Activated CD4-positive, alpha-beta memory T cell treated with anti-CD3 and anti-CD28 coated beads, Interleukin-2, amount 10 ng/mL, durations not matched to agents 7 days and 5 days (primary cell): ENCODE results near the gene CAMSAP1. TPM values are rescaled to one million over a fixed set of nuclear protein-coding genes. Genes with fewer than 3 reads are reported as not detected.
A peak's percentile ranks its signal among the peaks of the same experiment; 100 is the strongest.

Experiments
- CTCF ChIA-PET: fragments of 350-600 bp; sonication (Branson Sonifier 250); formaldehyde crosslinking; loops from one replicate; lab custom pipeline; 2021; ENCODE audit warnings: antibody characterized with exemption, inconsistent platforms; lab: Charles Lee
- POLR2A ChIA-PET: fragments of 350-600 bp; sonication (Branson Sonifier 250); formaldehyde crosslinking; loops from one replicate; lab custom pipeline; 2021; ENCODE audit warnings: antibody characterized with exemption; lab: Charles Lee
- DNase-seq: peaks from one replicate; pipeline ENCODE4 v3.0.0-alpha.2; 2020
- H3K27ac Mint-ChIP-seq: one replicate; pipeline ENCODE4 v1.8.0; 2021; ENCODE audit warnings: mild to moderate bottlenecking, mixed read lengths
- H3K27me3 Mint-ChIP-seq: one replicate; pipeline ENCODE4 v1.8.0; 2021; ENCODE audit warnings: mixed read lengths
- H3K36me3 Mint-ChIP-seq: one replicate; pipeline ENCODE4 v1.8.0; 2021; ENCODE audit warnings: low read depth, mixed read lengths
- H3K4me1 Mint-ChIP-seq: one replicate; pipeline ENCODE4 v1.8.0; 2021; ENCODE audit warnings: mixed read lengths
- H3K4me3 Mint-ChIP-seq: one replicate; pipeline ENCODE4 v1.8.0; 2021; ENCODE audit warnings: mild to moderate bottlenecking, mixed read lengths
- H3K9me3 Mint-ChIP-seq: one replicate; pipeline ENCODE4 v1.8.0; 2021; ENCODE audit warnings: mixed read lengths
- total RNA-seq, 2 experiments: library from RNA; stranded (reverse); gene quantifications; one replicate each; pipeline ENCODE4 v1.2.3, GENCODE V29; 2021

Gene CAMSAP1
- total RNA-seq, 2 experiments from 2014 or later = 20.9 to 22.0 TPM

DNA sequence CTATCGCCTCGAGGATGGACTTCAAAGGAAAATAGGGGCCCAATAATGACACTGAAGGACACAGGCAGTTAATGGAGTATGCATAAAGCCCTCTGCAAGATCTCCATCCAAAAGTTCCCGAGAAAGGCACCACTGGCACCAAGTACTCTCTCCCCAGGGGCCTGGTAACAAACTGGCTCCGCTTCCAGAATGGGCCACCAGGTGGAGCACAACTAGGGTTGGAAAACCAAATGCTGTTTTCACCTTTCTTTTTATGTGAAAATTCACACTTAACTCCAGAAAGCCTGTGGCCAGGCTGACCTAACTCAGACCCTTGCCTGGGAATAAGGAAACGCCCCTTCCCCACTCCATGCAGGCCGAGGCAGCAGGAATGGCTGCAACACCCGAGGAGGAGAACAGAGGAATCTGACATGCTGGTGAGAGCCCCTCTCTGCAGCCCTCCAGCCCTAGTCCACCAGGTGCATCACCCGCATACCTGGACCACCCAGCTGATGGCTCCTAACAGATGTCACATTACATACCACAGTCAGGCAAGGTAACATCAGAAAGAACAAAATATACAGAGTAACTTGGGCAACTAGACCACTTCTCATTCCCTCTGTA is 42.8 kb downstream of the CAMSAP1 start:
- Mint-ChIP-seq H3K27ac (no peak overlapping the region), H3K4me3 (no peak overlapping the region), H3K36me3 (peaks cover 11% of the 10 kb centered on the region), H3K27me3 (no peaks in the 10 kb centered on the region), H3K4me1 (peaks cover 18% of the 10 kb centered on the region), H3K9me3 (no peaks in the 10 kb centered on the region)
- ChIA-PET CTCF (interaction anchor here (0.6 to 1.6 kb wide), 7 partner anchors 9 to 259 kb away, joined by 3 to 14 read pairs (median 4); partner anchors contain the start of gene UBAC1), POLR2A (no interaction called here)
- DNase-seq = peak; percentile 70

DNA sequence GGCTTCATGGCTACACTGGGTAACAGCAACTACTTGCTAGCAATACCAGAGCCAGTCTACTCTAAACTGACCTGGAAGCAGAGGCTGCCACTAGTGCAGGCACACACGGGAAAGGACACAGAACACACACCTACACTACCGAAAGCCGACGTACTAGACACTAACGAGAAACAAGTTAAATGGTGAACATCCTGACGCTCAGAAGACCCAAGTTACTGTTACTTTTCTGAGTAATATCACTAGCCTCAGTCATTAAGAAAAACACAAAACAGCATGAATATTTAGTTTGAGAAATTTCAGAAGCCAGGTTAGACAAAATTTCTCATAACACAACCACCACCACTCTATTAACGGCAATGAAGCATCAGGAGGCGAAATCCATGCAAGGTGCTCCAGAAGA is 44.5 kb downstream of the CAMSAP1 start:
- CTCF ChIA-PET = no interaction called here
- H3K4me3 Mint-ChIP-seq = no peak overlapping the region
- no peaks in the 10 kb centered on the region for H3K9me3 Mint-ChIP-seq
- no peaks in the 10 kb centered on the region for H3K27me3 Mint-ChIP-seq
- H3K36me3 Mint-ChIP-seq = peaks cover 9% of the 10 kb centered on the region
- H3K4me1 Mint-ChIP-seq = peaks cover 24% of the 10 kb centered on the region
- no peak overlapping the region for H3K27ac Mint-ChIP-seq
- POLR2A ChIA-PET = no interaction called here
- no peak for DNase-seq

DNA sequence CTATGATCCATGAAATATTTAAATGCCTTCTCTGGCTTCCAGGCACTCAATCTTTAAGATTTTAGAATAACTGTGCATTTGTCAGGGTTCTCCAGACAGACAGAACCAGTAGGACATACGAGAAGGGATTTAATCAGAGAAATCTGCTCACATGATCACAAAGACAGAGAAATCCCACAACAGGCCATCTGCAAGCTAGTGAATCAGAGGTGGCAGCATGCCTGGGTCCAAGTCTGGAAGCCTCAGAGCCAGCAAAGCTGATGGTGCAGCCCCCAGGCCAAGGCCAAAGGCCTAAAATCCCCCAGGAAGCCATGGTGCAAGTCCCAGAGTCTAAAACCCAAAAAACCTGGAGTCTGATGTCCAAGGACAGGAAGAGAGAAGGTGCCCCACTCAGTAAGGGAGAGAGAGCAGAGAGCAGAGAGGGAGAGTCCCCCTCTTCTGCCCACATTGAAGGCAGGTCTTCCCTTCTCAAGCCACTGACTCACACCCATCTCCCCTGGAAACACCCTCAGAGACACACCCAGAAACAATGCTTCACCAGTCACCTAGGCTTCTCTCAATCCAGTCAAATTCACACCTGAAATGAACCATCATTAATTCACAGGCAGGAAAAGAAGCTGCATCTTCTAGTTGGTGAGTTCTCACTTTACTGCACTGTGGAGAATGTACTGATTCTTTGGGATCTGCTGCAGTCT is 48.7 kb downstream of the CAMSAP1 start:
- POLR2A ChIA-PET = no interaction called here

DNA sequence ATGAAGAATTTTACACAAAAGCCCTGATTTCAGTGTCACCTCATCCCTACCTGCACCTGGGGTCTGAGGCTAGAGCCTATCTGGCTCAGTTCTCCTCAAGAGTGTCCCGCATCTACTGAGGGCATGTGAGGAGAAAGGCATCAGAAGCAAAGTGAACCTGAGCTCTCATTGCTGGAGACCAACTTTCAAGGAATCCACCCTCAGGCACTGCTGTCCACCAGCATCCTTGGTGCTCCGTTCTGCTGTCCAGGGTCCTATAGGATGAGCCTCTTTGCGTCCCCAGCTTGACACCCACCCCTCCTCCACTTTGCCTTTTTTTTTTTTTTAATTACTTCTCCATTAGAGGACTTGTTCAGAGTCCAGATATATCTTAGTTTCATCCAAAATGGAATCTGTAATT is 49.5 kb downstream of the CAMSAP1 start:
- ChIA-PET CTCF (interaction anchor here (0.6 to 1.7 kb wide), 2 partner anchors 8 to 10 kb away, joined by 3 to 4 read pairs; no protein-coding TSS in a partner anchor), POLR2A (no interaction called here)
- no peak for DNase-seq
- no peak overlapping the region for H3K4me3 Mint-ChIP-seq
- peaks cover 10% of the 10 kb centered on the region for H3K4me1 Mint-ChIP-seq
- H3K27me3 Mint-ChIP-seq = no peaks in the 10 kb centered on the region
- no peak overlapping the region for H3K27ac Mint-ChIP-seq
- H3K36me3 Mint-ChIP-seq = peaks cover 10% of the 10 kb centered on the region
- H3K9me3 Mint-ChIP-seq = no peaks in the 10 kb centered on the region

More for the DNA sequence above, 48.7 kb downstream of the CAMSAP1 start:
- Mint-ChIP-seq H3K27me3 (no peaks in the 10 kb centered on the region), H3K27ac (no peak overlapping the region), H3K9me3 (no peaks in the 10 kb centered on the region), H3K36me3 (peaks cover 10% of the 10 kb centered on the region), H3K4me1 (peaks cover 15% of the 10 kb centered on the region), H3K4me3 (no peak overlapping the region)
- CTCF ChIA-PET = interaction anchor here (0.6 kb wide), 1 partner anchor 9 kb away, joined by 3 read pairs; no protein-coding TSS in a partner anchor
- no peak for DNase-seq

DNA sequence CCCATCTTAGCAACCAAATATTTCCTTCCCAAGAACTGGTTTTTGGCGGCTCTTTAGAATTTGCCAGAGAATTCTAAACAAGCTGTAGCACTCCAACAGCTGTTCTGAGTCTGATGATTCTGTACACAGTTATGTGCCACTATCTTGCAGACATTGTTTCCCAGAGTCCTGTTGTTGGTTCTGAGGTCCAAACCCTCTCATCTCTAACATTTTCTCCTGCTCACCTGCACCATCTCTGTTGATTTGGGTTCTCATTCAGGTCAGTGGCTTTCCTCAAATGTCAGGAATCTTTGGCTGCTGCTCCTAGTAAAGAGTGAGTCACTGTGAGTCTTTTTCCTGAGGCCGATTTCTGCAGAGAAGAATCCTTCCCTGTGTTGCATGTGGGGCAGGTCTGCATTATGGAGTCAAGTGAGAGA is 50.0 kb downstream of the CAMSAP1 start:
- no peak for DNase-seq
- Mint-ChIP-seq H3K27ac (no peak overlapping the region), H3K36me3 (peaks cover 10% of the 10 kb centered on the region), H3K4me3 (no peak overlapping the region), H3K4me1 (peaks cover 10% of the 10 kb centered on the region), H3K9me3 (no peaks in the 10 kb centered on the region), H3K27me3 (no peaks in the 10 kb centered on the region)
- ChIA-PET POLR2A (no interaction called here), CTCF (interaction anchor here (1.7 kb wide), 1 partner anchor 9 kb away, joined by 4 read pairs; no protein-coding TSS in a partner anchor)

DNA sequence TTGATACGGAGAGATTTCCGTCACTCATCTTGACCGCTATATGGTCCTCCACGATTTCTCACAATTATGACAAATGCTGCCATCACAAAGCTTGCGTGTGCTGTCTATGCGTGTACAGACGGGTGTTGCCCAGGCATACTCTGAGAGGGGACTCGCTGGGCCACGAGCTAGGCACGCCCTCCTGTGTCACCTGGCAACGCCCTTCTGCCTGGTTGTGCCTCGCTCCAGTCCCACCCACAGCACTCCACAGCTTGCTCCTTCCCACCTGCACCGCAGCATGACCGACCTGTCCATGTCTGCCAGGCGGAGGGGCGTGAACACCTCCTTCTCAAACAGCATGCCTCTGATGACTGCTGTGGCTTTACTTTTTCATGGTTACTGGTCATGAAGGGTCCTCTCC is 55.6 kb downstream of the CAMSAP1 start:
- Mint-ChIP-seq H3K9me3 (peaks cover under 1% of the 10 kb centered on the region), H3K36me3 (peaks cover 4% of the 10 kb centered on the region), H3K4me1 (peaks cover 2% of the 10 kb centered on the region), H3K4me3 (no peak overlapping the region), H3K27ac (no peak overlapping the region), H3K27me3 (no peaks in the 10 kb centered on the region)
- no peak for DNase-seq
- ChIA-PET POLR2A (no interaction called here), CTCF (no interaction called here)

DNA sequence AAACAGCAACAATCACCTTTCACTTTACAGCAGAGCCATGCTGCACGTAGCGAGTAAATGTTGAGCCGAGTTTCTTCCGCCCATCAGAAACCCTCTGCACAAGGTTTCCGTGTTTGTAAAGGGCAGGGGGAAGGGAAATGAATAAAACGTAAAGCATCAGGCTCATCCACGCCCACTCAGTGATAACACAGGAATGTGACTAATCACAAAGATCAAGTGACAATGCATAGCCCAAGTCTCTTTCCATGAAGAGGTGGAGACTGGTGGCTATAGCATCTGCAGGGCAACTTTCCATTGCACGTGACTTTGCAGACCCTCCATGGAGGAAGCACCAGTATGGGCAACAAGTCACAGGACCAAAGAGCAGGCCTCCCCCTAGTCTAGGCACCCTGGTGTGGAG is 56.6 kb downstream of the CAMSAP1 start:
- peaks cover 2% of the 10 kb centered on the region for H3K9me3 Mint-ChIP-seq
- no peaks in the 10 kb centered on the region for H3K27me3 Mint-ChIP-seq
- H3K4me3 Mint-ChIP-seq = no peak overlapping the region
- ChIA-PET CTCF (no interaction called here), POLR2A (no interaction called here)
- no peak for DNase-seq
- peaks cover 13% of the 10 kb centered on the region for H3K36me3 Mint-ChIP-seq
- H3K27ac Mint-ChIP-seq = no peak overlapping the region
- peaks cover 2% of the 10 kb centered on the region for H3K4me1 Mint-ChIP-seq

DNA sequence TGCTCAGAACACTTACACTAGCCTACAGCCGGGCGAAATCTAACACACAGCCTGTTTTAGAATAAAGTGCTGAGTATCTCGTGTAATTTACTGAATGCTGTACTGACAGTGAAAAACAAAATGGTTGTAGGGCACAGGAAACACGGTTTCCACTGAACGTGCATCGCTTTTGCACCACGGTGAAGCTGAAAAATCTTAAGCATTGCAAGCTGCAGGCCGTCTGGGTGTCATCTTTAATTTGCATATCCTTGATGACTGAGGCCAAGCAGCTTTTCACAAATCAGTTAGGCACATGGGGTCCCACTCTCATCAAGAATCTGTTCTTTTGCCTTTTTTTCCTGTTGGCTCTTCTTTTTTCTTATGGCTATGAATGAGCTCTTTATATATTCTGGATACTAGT is 58.2 kb downstream of the CAMSAP1 start:
- peaks cover 28% of the 10 kb centered on the region for H3K36me3 Mint-ChIP-seq
- no peaks in the 10 kb centered on the region for H3K27me3 Mint-ChIP-seq
- DNase-seq = no peak
- POLR2A ChIA-PET = no interaction called here
- H3K4me1 Mint-ChIP-seq = peaks cover 2% of the 10 kb centered on the region
- H3K27ac Mint-ChIP-seq = no peak overlapping the region
- CTCF ChIA-PET = interaction anchor here (1.1 kb wide), 1 partner anchor 12 kb away, joined by 3 read pairs; no protein-coding TSS in a partner anchor
- peaks cover 10% of the 10 kb centered on the region for H3K9me3 Mint-ChIP-seq
- no peak overlapping the region for H3K4me3 Mint-ChIP-seq

DNA sequence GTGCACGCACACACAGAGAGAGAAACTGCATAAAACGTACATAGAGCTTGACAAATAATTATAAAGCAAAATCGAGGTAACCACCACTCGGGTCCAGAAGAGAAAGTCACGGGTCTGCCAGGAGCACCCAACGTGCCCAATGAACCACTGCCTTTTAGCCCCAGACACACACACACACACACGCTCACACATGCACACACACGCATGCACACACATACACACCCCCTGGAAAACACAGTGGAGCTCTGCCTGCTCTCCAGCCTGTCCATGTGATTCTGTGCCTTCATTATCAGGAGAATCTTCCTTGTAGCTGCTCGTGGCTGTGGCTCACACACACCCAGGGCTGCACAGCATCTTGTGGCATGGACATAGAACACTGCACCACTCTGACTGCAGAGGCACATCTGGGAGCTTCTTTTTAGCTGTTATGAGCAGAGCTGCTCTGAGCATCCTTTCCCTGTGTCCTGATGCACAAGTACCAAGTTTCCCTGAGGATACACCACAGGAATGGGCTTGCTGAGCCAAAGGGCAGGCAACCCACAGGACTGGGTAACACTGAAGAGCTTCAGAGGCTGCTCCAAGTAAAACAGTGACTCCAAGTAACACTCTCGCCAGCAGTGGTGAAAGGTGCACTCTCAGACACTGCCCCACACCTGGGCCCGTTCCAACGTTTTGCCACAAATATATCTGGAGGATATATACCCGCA is 58.9 kb downstream of the CAMSAP1 start:
- DNase-seq = no peak
- Mint-ChIP-seq H3K27ac (no peak overlapping the region), H3K36me3 (peaks cover 33% of the 10 kb centered on the region), H3K4me3 (no peak overlapping the region), H3K27me3 (no peaks in the 10 kb centered on the region), H3K4me1 (peaks cover 2% of the 10 kb centered on the region), H3K9me3 (peaks cover 14% of the 10 kb centered on the region)
- ChIA-PET POLR2A (no interaction called here), CTCF (interaction anchor here (0.7 to 1.1 kb wide), 2 partner anchors 12 to 335 kb away, joined by 3 to 4 read pairs; no protein-coding TSS in a partner anchor)

DNA sequence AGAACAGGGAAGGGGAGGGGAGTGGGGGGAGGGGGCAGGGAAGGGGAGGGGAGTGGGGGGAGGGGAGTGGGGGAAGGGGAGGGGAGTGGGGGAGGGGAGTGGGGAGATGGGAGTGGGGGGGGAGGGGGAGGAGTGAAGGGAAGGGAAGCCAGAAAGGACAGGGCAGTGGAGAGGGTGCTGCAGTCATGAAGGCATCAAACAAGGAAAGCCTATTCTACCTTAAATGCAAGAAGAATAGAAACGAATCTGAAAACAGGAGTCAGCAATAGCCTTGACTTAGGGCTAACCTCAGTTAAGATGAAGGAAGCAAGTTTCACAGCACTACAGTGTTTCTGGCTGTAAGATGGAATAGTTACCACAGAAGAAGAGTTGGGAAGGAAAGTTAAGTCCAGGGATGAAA is 59.5 kb downstream of the CAMSAP1 start:
- H3K9me3 Mint-ChIP-seq = peaks cover 14% of the 10 kb centered on the region
- no peak for DNase-seq
- ChIA-PET POLR2A (no interaction called here), CTCF (interaction anchor here (0.7 to 1.1 kb wide), 2 partner anchors 13 to 334 kb away, joined by 3 to 4 read pairs; no protein-coding TSS in a partner anchor)
- no peak overlapping the region for H3K4me3 Mint-ChIP-seq
- no peaks in the 10 kb centered on the region for H3K27me3 Mint-ChIP-seq
- H3K36me3 Mint-ChIP-seq = peaks cover 35% of the 10 kb centered on the region
- peaks cover 2% of the 10 kb centered on the region for H3K4me1 Mint-ChIP-seq
- H3K27ac Mint-ChIP-seq = no peak overlapping the region

DNA sequence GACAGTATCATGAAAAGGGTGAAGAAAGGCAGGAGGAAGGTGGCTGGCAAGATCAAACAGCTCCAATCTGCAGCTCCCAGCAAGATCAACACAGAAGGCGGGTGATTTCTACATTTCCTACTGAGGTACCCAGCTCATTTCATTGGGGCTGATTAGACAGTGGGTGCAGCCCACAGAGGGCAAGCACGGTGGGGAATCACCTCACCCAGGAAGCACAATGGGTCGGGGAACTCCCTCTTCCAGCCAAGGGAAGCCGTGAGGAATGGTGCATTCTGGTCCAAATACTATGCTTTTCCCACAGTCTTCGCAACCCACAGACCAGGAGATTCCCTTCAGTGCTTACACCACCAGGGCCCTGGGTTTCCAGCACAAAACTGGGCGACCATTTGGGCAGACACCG is 66.8 kb downstream of the CAMSAP1 start:
- no peaks in the 10 kb centered on the region for H3K4me1 Mint-ChIP-seq
- no peak for DNase-seq
- H3K9me3 Mint-ChIP-seq = peaks cover 11% of the 10 kb centered on the region
- no peak overlapping the region for H3K27ac Mint-ChIP-seq
- H3K27me3 Mint-ChIP-seq = no peaks in the 10 kb centered on the region
- H3K4me3 Mint-ChIP-seq = no peak overlapping the region
- POLR2A ChIA-PET = no interaction called here
- CTCF ChIA-PET = no interaction called here
- peaks cover 30% of the 10 kb centered on the region for H3K36me3 Mint-ChIP-seq

DNA sequence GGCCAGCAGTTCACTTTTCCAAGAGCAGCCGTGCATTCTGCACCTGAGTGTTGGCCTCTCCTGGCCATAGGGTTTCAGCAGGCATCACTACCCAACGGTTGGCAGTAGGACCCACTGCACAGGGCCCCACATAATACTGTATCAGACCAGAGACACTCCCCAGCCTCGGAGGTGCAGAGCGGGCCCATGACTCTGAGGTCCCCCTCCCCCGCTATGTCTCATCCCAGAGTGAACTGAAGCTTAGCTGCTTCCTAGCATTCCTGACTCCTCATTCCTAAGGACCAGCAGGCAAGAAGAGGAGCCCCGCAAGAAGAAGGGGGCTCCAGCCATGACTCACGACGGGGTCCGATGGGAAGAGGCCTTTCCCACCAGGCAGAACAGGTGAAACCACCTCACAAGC is 67.2 kb downstream of the CAMSAP1 start:
- Mint-ChIP-seq H3K36me3 (peaks cover 26% of the 10 kb centered on the region), H3K4me3 (no peak overlapping the region), H3K27ac (no peak overlapping the region), H3K27me3 (no peaks in the 10 kb centered on the region), H3K4me1 (no peaks in the 10 kb centered on the region), H3K9me3 (peaks cover 10% of the 10 kb centered on the region)
- CTCF ChIA-PET = no interaction called here
- POLR2A ChIA-PET = no interaction called here
- no peak for DNase-seq

DNA sequence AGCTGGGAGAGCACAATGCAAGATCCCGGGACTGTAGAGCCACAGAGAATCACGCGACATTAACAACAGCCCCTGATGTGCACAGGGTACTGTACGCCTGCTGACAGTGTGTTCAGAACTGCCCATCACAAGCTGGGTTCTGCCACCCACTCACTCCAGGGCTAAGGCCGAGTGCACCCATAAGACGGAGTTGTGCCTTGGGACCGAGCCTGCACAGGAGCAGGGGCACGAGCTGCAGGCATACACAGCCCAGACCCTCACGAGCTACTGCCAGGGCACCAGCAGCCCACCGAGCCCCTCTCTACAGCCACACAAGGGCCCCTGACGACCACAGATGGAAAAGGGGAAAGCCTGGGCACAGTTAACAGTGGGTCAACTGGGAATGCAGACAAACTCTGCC is 67.8 kb downstream of the CAMSAP1 start:
- no peaks in the 10 kb centered on the region for H3K27me3 Mint-ChIP-seq
- H3K9me3 Mint-ChIP-seq = peaks cover 7% of the 10 kb centered on the region
- no peak overlapping the region for H3K27ac Mint-ChIP-seq
- DNase-seq = no peak
- POLR2A ChIA-PET = no interaction called here
- peaks cover 20% of the 10 kb centered on the region for H3K36me3 Mint-ChIP-seq
- CTCF ChIA-PET = no interaction called here
- H3K4me1 Mint-ChIP-seq = no peaks in the 10 kb centered on the region
- H3K4me3 Mint-ChIP-seq = no peak overlapping the region
